HEK293 (cell line): ENCODE measurements around the gene MYO7B.
A peak's percentile ranks its signal among the peaks of the same experiment; 100 is the strongest.
"Not testable (repeated sequence)": the region's sequence is repeated elsewhere in the genome, so short reads cannot be mapped to it uniquely, and the experiment has no call there.

Experiments used
- CTCF ChIA-PET: fragments of 350-600 bp; formaldehyde crosslinking; extraction: SDS; loops from one replicate; lab custom pipeline; 2021; ENCODE audit warnings: antibody characterized with exemption; lab: Yijun Ruan, JAX
- POLR2A ChIA-PET: fragments of 300-600 bp; formaldehyde crosslinking; extraction: SDS; loops from one replicate; lab custom pipeline; 2020; ENCODE audit warnings: antibody characterized with exemption, inconsistent platforms; lab: Yijun Ruan, JAX
- H3K27ac ChIP-seq: fragments of 200-500 bp; sonication (Bioruptor generic); 2 replicates; pipeline ENCODE4 v1.5.1; 2014; ENCODE audit warnings: low read depth, low read length, control low read depth, inconsistent platforms; ENCODE audit errors: extremely low read depth
- H3K36me3 ChIP-seq, 2 experiments: fragments of 200-500 bp in 1 of 2; sonication (Bioruptor generic) in 1 of 2; 1 replicate in 1 of 2; 2 replicates in 1 of 2; pipeline ENCODE4 v1.5.1; 2014 to 2017; ENCODE audit warnings: inconsistent platforms in 2 of 2, low read length in 2 of 2; ENCODE audit not compliant: control insufficient read depth in 2 of 2, insufficient read depth in 1 of 2
- H3K4me1 ChIP-seq: fragments of 200-500 bp; sonication (Bioruptor generic); 2 replicates; pipeline ENCODE4 v1.5.1; 2014; ENCODE audit warnings: mild to moderate bottlenecking, low read length, inconsistent platforms; ENCODE audit not compliant: control insufficient read depth, insufficient read depth
- H3K4me3 ChIP-seq: 2 replicates; pipeline ENCODE4 v1.5.1; 2011; ENCODE audit warnings: low read depth, mild to moderate bottlenecking, control low read depth, low read length, moderate library complexity
- H3K9me3 ChIP-seq: fragments of 200-500 bp; sonication (Bioruptor generic); 2 replicates; pipeline ENCODE4 v1.5.1; 2014; ENCODE audit warnings: low read depth, low read length, inconsistent platforms; ENCODE audit not compliant: control insufficient read depth, insufficient read depth
- ATF2 ChIP-seq: fragments of 450-650 bp; formaldehyde crosslinking; IDR thresholded peaks from 2 replicates; pipeline ENCODE4 v1.5.1; 2016; ENCODE audit warnings: missing biosample characterization, missing genetic modification characterization, low read depth
- BCL11A ChIP-seq: fragments of 450-650 bp; formaldehyde crosslinking; IDR thresholded peaks from 2 replicates; pipeline ENCODE4 v1.5.1; 2016; ENCODE audit warnings: low read depth, missing biosample characterization, missing genetic modification characterization
- GLIS2 ChIP-seq: fragments of 450-650 bp; formaldehyde crosslinking; IDR thresholded peaks from 2 replicates; pipeline ENCODE4 v1.5.1; 2016; ENCODE audit warnings: missing biosample characterization, missing genetic modification characterization
- SCRT1 ChIP-seq: fragments of 450-650 bp; formaldehyde crosslinking; IDR thresholded peaks from 2 replicates; pipeline ENCODE4 v1.5.1; 2016; ENCODE audit warnings: missing biosample characterization, missing genetic modification characterization, borderline replicate concordance
- SCRT2 ChIP-seq: fragments of 450-650 bp; formaldehyde crosslinking; IDR thresholded peaks from 2 replicates; pipeline ENCODE4 v1.5.1; 2016; ENCODE audit warnings: missing biosample characterization, missing genetic modification characterization
- ZBTB10 ChIP-seq: fragments of 450-650 bp; formaldehyde crosslinking; IDR thresholded peaks from 2 replicates; pipeline ENCODE4 v1.5.1; 2016; ENCODE audit warnings: missing biosample characterization, missing genetic modification characterization
- ZBTB17 ChIP-seq: fragments of 450-650 bp; formaldehyde crosslinking; IDR thresholded peaks from 2 replicates; pipeline ENCODE4 v1.5.1; 2016; ENCODE audit warnings: missing biosample characterization, missing genetic modification characterization
- ZBTB8A ChIP-seq: fragments of 450-650 bp; formaldehyde crosslinking; IDR thresholded peaks from 2 replicates; pipeline ENCODE4 v1.5.1; 2016; ENCODE audit warnings: missing biosample characterization, missing genetic modification characterization
- ZNF121 ChIP-seq: fragments of 450-650 bp; formaldehyde crosslinking; IDR thresholded peaks from 2 replicates; pipeline ENCODE4 v1.5.1; 2016; ENCODE audit warnings: missing biosample characterization, missing genetic modification characterization
- ZNF16 ChIP-seq: fragments of 450-650 bp; formaldehyde crosslinking; IDR thresholded peaks from 2 replicates; pipeline ENCODE4 v1.5.1; 2016; ENCODE audit warnings: low read depth, missing biosample characterization, missing genetic modification characterization
- ZNF292 ChIP-seq: fragments of 450-650 bp; formaldehyde crosslinking; IDR thresholded peaks from 2 replicates; pipeline ENCODE4 v1.5.1; 2016; ENCODE audit warnings: low read depth, missing biosample characterization, missing genetic modification characterization, borderline replicate concordance
- ZNF341 ChIP-seq: fragments of 450-650 bp; formaldehyde crosslinking; IDR thresholded peaks from 2 replicates; pipeline ENCODE4; 2016; ENCODE audit warnings: low read depth, missing biosample characterization, missing genetic modification characterization
- ZNF354C ChIP-seq: fragments of 450-650 bp; formaldehyde crosslinking; IDR thresholded peaks from 2 replicates; pipeline ENCODE4 v1.5.1; 2016; ENCODE audit warnings: missing biosample characterization, missing genetic modification characterization, low read depth, borderline replicate concordance
- ZNF596 ChIP-seq: fragments of 450-650 bp; IDR thresholded peaks from 2 replicates; pipeline ENCODE4 v1.5.0; 2018; ENCODE audit warnings: missing biosample characterization, mild to moderate bottlenecking, missing genetic modification characterization, moderate library complexity
- ZNF621 ChIP-seq: fragments of 450-650 bp; formaldehyde crosslinking; IDR thresholded peaks from 2 replicates; pipeline ENCODE4 v1.5.1; 2017; ENCODE audit warnings: missing biosample characterization, missing genetic modification characterization
- ZNF624 ChIP-seq: fragments of 450-650 bp; formaldehyde crosslinking; IDR thresholded peaks from 2 replicates; pipeline ENCODE4 v1.5.1; 2017; ENCODE audit warnings: missing biosample characterization, missing genetic modification characterization
- ZNF629 ChIP-seq: fragments of 450-650 bp; formaldehyde crosslinking; IDR thresholded peaks from 2 replicates; pipeline ENCODE4 v1.5.1; 2017; ENCODE audit warnings: missing biosample characterization, missing genetic modification characterization
- ZNF660 ChIP-seq: fragments of 450-650 bp; IDR thresholded peaks from 2 replicates; pipeline ENCODE4 v1.5.1; 2018; ENCODE audit warnings: missing biosample characterization, mild to moderate bottlenecking, missing genetic modification characterization
- ZXDB ChIP-seq: fragments of 450-650 bp; formaldehyde crosslinking; IDR thresholded peaks from 2 replicates; pipeline ENCODE4 v1.5.1; 2016; ENCODE audit warnings: missing biosample characterization, missing genetic modification characterization
- TF ChIP-seq, protein P1 (sequence below): fragments of 450-650 bp; formaldehyde crosslinking; IDR thresholded peaks from 2 replicates; pipeline ENCODE4 v1.5.1; 2016; ENCODE audit warnings: missing biosample characterization, missing genetic modification characterization

The MYO7B gene

DNA sequence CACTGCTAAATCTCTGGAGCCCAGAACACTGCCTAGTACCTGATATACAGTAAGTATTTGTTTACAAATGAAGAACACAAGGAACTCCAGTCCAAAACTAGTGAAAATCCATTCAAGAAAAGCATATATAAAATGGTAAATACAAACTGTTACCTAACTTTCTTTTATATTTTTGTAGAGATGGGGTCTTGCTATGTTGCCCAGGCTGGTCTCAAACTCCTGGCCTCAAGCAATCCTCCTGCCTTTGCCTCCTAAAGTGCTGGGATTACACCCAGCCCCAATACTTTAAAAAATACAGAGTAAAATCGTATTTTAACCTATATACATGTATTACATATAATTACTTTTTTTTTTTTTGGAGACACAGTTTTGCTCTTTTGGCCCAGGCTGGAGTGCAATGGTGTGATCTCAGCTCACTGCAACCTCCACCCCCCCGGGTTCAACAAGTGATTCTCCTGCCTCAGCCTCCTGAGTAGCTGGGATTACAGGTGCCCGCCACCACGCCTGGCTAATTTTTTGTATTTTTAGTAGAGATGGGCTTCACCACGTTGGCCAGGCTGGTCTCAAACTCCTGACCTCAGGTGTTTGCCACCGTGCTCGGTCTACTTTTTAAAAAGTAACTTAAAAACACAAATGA lies 11.2 kb upstream of the MYO7B start:
- H3K36me3 ChIP-seq = peaks cover 30 to 49% of the 10 kb centered on the region in 2 experiments
- H3K4me3 ChIP-seq, POLR2A ChIA-PET, H3K4me1 ChIP-seq, H3K9me3 ChIP-seq, CTCF ChIA-PET, H3K27ac ChIP-seq: not testable (repeated sequence)
- TF ChIP-seq SCRT1 (tag by site-specific recombination) (peak; percentile 65), SCRT2 (tag by site-specific recombination) (peak; percentile 75), ZNF121 (peak; percentile 49; the same call in 1 of the 2 replicates)

DNA sequence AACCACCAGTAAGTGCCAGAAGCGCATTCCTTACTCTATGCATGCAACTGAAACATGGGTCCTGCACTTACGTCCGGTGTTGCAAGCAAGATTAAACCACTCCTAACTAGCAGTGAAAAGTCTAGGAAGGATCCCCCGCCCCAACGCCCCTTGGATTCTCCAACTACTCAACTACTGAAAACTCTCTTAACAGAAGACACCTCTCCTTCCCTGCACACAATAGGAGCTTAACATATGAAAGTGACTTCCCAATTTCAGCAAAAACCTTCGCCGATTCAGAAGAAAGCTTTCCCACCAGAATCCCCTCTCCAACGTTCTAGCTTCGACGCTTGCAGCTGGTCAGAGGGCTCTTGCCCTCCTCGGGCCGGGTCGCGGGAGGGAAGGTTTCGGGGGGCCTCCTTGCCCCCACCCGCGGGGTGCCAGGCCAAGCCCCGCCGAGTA lies 9.8 kb upstream of the MYO7B start:
- TF ChIP-seq GLIS2 (tag by site-specific recombination) (peak; percentile 87; the same call in 1 of the 2 replicates), ZNF621 (tag by site-specific recombination) (no peak), ZNF292 (tag by site-specific recombination) (no peak), ZNF624 (tag by site-specific recombination) (no peak), BCL11A (tag by site-specific recombination) (no peak), ZNF354C (tag by site-specific recombination) (no peak), ZNF596 (no peak), ZNF341 (tag by site-specific recombination) (no peak), ATF2 (tag by site-specific recombination) (no peak)
- TF ChIP-seq, protein P1, sequence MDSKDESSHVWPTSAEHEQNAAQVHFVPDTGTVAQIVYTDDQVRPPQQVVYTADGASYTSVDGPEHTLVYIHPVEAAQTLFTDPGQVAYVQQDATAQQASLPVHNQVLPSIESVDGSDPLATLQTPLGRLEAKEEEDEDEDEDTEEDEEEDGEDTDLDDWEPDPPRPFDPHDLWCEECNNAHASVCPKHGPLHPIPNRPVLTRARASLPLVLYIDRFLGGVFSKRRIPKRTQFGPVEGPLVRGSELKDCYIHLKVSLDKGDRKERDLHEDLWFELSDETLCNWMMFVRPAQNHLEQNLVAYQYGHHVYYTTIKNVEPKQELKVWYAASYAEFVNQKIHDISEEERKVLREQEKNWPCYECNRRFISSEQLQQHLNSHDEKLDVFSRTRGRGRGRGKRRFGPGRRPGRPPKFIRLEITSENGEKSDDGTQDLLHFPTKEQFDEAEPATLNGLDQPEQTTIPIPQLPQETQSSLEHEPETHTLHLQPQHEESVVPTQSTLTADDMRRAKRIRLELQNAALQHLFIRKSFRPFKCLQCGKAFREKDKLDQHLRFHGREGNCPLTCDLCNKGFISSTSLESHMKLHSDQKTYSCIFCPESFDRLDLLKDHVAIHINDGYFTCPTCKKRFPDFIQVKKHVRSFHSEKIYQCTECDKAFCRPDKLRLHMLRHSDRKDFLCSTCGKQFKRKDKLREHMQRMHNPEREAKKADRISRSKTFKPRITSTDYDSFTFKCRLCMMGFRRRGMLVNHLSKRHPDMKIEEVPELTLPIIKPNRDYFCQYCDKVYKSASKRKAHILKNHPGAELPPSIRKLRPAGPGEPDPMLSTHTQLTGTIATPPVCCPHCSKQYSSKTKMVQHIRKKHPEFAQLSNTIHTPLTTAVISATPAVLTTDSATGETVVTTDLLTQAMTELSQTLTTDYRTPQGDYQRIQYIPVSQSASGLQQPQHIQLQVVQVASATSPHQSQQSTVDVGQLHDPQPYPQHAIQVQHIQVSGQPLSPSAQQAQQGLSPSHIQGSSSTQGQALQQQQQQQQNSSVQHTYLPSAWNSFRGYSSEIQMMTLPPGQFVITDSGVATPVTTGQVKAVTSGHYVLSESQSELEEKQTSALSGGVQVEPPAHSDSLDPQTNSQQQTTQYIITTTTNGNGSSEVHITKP (tag by site-specific recombination) = peak; percentile 42
- peaks cover 23 to 35% of the 10 kb centered on the region in 2 experiments for H3K36me3 ChIP-seq
- H3K4me1 ChIP-seq = peaks cover 4% of the 10 kb centered on the region; the same call in 1 of the 2 replicates
- CTCF ChIA-PET = interaction anchor here (1.0 kb wide), 1 partner anchor 15 kb away, joined by 3 read pairs; no protein-coding TSS in a partner anchor
- POLR2A ChIA-PET = interaction anchor here (0.6 to 2.0 kb wide), 8 partner anchors 8 to 283 kb away, joined by 3 to 19 read pairs (median 4); partner anchors contain the start of gene ERCC3
- H3K4me3 ChIP-seq = peak overlapping the region; percentile 88
- H3K9me3 ChIP-seq = no peaks in the 10 kb centered on the region
- peak overlapping the region; percentile 73 for H3K27ac ChIP-seq

DNA sequence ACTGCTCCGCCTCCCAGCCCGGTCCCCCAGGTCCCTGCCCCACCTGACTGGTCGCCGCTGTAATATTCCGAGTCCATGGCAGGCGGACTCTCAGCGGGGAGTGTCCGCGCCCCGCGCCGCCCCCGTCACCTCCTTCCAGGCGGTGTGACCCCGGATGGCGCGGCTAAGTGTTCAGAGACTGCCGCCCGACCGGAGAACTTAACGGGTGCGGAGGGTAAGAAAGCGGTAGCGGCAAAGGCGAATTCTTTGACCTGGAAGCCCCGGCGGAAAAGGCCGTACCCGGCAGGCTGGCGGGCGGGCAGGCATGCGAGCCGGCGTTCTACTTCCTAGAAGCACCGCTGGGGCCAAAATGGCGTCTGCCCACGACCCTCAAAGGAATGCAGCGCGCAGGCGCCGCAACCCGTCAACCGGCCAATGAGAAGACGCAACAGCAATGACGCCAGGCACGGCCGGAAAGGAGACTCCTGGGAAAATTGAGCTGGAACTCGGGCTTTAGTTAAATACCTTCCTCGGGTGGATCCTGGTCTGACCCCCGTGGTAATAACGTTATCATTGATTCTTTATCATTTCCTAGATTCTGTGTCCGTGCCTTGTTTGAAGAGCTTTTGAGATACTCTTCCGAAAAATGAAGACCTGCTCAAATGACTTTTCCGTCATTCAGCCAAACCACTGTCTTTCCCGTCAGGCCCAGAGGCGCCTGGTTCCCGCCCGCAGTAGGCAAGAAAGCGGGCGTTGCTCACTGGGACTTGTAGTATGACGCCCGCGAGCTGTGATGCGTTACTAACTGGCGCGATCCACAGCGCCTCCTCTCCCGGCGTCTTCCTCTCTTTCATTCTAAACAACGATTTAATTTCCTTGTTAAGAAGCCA lies 9.1 kb upstream of the MYO7B start, which contains the start of gene IWS1:
Gene IWS1, minus strand, starts transcription at position 358 of the 869 bp plus-strand sequence. Its CDS starts 281 bp downstream, at position 77.
- H3K36me3 ChIP-seq = peaks cover 19 to 28% of the 10 kb centered on the region in 2 experiments
- H3K9me3 ChIP-seq = no peaks in the 10 kb centered on the region
- H3K4me3 ChIP-seq = peak within 1 kb of the TSS; percentile 88
- peaks cover 4% of the 10 kb centered on the region; the same call in 1 of the 2 replicates for H3K4me1 ChIP-seq
- CTCF ChIA-PET = interaction anchor here (0.8 to 1.0 kb wide), 2 partner anchors 16 to 124 kb away, joined by 3 to 5 read pairs; no protein-coding TSS in a partner anchor
- POLR2A ChIA-PET = interaction anchor here (0.6 to 2.0 kb wide), 18 partner anchors 8 to 283 kb away, joined by 3 to 19 read pairs (median 3); partner anchors contain the start of genes ERCC3, LIMS2 and SFT2D3
- H3K27ac ChIP-seq = peak within 1 kb of the TSS; percentile 73
- TF ChIP-seq ZXDB (tag by site-specific recombination) = peak; percentile 46; the same call in 1 of the 2 replicates
- TF ChIP-seq ZBTB8A (tag by site-specific recombination) = peak; percentile 97
- peak; percentile 54; the same call in 1 of the 2 replicates for TF ChIP-seq ZBTB10
- peak; percentile 42; the same call in 1 of the 2 replicates for TF ChIP-seq ZBTB17 (tag by site-specific recombination)
- TF ChIP-seq ZNF16 (tag by site-specific recombination) = no peak
- peak; percentile 98 for TF ChIP-seq ZNF629 (tag by site-specific recombination)
- peak; percentile 35; the same call in 1 of the 2 replicates for TF ChIP-seq ZNF660
